Measurements from ENCODE around the gene CA10.

- TF ChIP-seq CTCF (optimal IDR thresholded peaks at IDR 0.05 in 1 of 3, IDR thresholded peaks at IDR 0.05 in 1 of 3, conservative IDR thresholded peaks at IDR 0.05 in 1 of 3; ENCODE audit: extremely low read depth in 1 of 3, insufficient read depth in 2 of 3, low read length in 3 of 3): no peak
- TF ChIP-seq EZH2 (IDR thresholded peaks at IDR 0.05; ENCODE audit: low read length): no peak
Measured at GRCh38 chr17:51734976-51735375, 423.5 kb downstream of the CA10 start.

Measured in keratinocyte (primary cell).